Lung (tissue), 12 donors: ENCODE results near the gene CDK12. TPM values are rescaled to one million over a fixed set of nuclear protein-coding genes. Genes with fewer than 3 reads are reported as not detected.

ENCODE experiments used
- ATAC-seq: fragments of 200-7000 bp; cut with Tn5 transposase; one replicate; pipeline ENCODE4 v1.9.1; 2020; ENCODE audit warnings: moderate number of reproducible peaks; ENCODE audit not compliant: insufficient read depth, low FRiP score
- DNase-seq, 3 donors: peaks; one replicate each; pipeline ENCODE4 v3.0.0-alpha.2; 2013 to 2017
- H3K27ac ChIP-seq, 2 donors: one replicate each; pipeline ENCODE4 v1.5.1; 2013; ENCODE audit warnings: mild to moderate bottlenecking in 2 of 2, moderate library complexity in 2 of 2, control low read depth in 1 of 2, inconsistent platforms in 1 of 2, low read depth in 1 of 2, low read length in 1 of 2
- H3K27me3 ChIP-seq, 3 donors: one replicate each; pipeline ENCODE4 v1.5.1; 2013; ENCODE audit warnings: low read length in 2 of 3; ENCODE audit not compliant: control insufficient read depth in 3 of 3, insufficient read depth in 3 of 3
- H3K36me3 ChIP-seq, 4 donors: one replicate each; pipeline ENCODE4 v1.5.1; 2013; ENCODE audit warnings: low read length in 4 of 4, mild to moderate bottlenecking in 1 of 4, moderate library complexity in 1 of 4; ENCODE audit not compliant: control insufficient read depth in 4 of 4, insufficient read depth in 4 of 4
- H3K4me1 ChIP-seq, 5 donors: one replicate each; pipeline ENCODE4 v1.5.1; 2013; ENCODE audit warnings: low read length in 5 of 5, mild to moderate bottlenecking in 2 of 5, moderate library complexity in 1 of 5; ENCODE audit not compliant: control insufficient read depth in 5 of 5, insufficient read depth in 5 of 5
- H3K4me3 ChIP-seq: one replicate; pipeline ENCODE4 v1.5.1; 2013; ENCODE audit warnings: mild to moderate bottlenecking, control low read depth, moderate library complexity
- H3K9ac ChIP-seq, 2 donors: one replicate each; pipeline ENCODE4 v1.5.1; 2013; ENCODE audit warnings: low read length in 2 of 2, control low read depth in 1 of 2; ENCODE audit not compliant: insufficient read depth in 1 of 2
- H3K9me3 ChIP-seq, 4 donors: one replicate each; pipeline ENCODE4 v1.5.1; 2013; ENCODE audit warnings: low read length in 3 of 4, mild to moderate bottlenecking in 1 of 4, moderate library complexity in 1 of 4; ENCODE audit not compliant: control insufficient read depth in 4 of 4, insufficient read depth in 3 of 4
- WGBS, 2 donors: extraction: QIAGEN DNeasy Blood & Tissue Kit; methylation state at CpG; one replicate each; pipeline ENCODE4 v1.1.7; 2013; 5-methylcytosine and 5-hydroxymethylcytosine counted together
- polyA plus RNA-seq, 2 donors: library from polyadenylated mRNA; stranded (reverse); fragments of 200-250 nt; gene quantifications; one replicate each; pipeline ENCODE4 v1.2.1, GENCODE V29; 2013
- total RNA-seq, 2 donors: library from RNA; depleted of rRNA in 1 of 2; stranded (reverse); fragments of >200 nt in 1 of 2; gene quantifications; one replicate each; pipeline ENCODE4 v1.2.1, GENCODE V29; 2014 to 2021
- TF ChIP-seq, protein P1 (sequence below): IDR thresholded peaks from 2 replicates; pipeline ENCODE4 v1.5.1; 2012; ENCODE audit warnings: mild to moderate bottlenecking; ENCODE audit errors: control extremely low read depth, extremely low read depth
- donor health status: control.
- donor health status: control.
- donor health status: Bipolar disorder and iron deficiency.
- donor health status: healthy.
- donor health status: DM: yes; HTN: yes; CAD: no.

CDK12 gene
- total and polyA plus RNA-seq, 4 donors = 12.3 to 56.2 (median 35.5) TPM

DNA sequence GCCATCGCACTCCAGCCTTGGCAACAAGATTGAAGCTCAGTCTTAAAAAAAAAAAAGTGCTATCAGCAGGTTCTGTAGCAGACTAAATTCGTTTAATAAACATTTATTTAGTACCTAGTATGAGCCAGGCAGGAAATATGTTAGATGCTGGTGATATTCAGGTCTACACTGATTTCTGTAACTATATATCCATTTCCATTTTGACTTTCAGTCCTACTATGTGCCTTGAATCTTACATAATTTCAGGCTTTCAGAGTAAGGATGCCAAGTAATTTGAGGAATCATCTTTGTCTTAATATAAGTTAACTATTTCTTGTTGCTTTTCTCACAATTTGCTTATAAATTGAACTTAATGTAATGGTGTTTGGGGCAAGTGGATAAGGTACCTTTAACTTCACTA lies 46.2 kb downstream of the CDK12 start:
- TF ChIP-seq, protein P1, sequence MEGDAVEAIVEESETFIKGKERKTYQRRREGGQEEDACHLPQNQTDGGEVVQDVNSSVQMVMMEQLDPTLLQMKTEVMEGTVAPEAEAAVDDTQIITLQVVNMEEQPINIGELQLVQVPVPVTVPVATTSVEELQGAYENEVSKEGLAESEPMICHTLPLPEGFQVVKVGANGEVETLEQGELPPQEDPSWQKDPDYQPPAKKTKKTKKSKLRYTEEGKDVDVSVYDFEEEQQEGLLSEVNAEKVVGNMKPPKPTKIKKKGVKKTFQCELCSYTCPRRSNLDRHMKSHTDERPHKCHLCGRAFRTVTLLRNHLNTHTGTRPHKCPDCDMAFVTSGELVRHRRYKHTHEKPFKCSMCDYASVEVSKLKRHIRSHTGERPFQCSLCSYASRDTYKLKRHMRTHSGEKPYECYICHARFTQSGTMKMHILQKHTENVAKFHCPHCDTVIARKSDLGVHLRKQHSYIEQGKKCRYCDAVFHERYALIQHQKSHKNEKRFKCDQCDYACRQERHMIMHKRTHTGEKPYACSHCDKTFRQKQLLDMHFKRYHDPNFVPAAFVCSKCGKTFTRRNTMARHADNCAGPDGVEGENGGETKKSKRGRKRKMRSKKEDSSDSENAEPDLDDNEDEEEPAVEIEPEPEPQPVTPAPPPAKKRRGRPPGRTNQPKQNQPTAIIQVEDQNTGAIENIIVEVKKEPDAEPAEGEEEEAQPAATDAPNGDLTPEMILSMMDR = no peak
- no peak for ATAC-seq
- H3K4me1 ChIP-seq = no peaks in the 10 kb centered on the region
- H3K27ac ChIP-seq = no peak overlapping the region
- no peak overlapping the region for H3K4me3 ChIP-seq
- DNase-seq = no peak
- H3K36me3 ChIP-seq = peaks cover 28 to 41% (median 39%) of the 10 kb centered on the region in 4 donors
- H3K27me3 ChIP-seq = no peaks in the 10 kb centered on the region
- WGBS, 2 donors = 87 to 97% methylated on average over 2 of the region's 2 CpGs
- no peak overlapping the region for H3K9ac ChIP-seq
- H3K9me3 ChIP-seq = no peaks in the 10 kb centered on the region

- DNase-seq = no peak
- H3K27me3 ChIP-seq = no peaks in the 10 kb centered on the region
- TF ChIP-seq, protein P1 = no peak
- WGBS, 2 donors = 94 to 97% methylated on average over 2 of the region's 2 CpGs
- no peaks in the 10 kb centered on the region for H3K4me1 ChIP-seq
- no peak overlapping the region for H3K4me3 ChIP-seq
- no peak overlapping the region for H3K9ac ChIP-seq
- H3K27ac ChIP-seq = no peak overlapping the region
- H3K9me3 ChIP-seq = no peaks in the 10 kb centered on the region
- ATAC-seq = no peak
- H3K36me3 ChIP-seq = peaks cover 21 to 36% (median 29%) of the 10 kb centered on the region in 4 donors
These were observed 47.7 kb downstream of the CDK12 start for GRCh38 chr17:39508987-39509386.

- ATAC-seq (no peak), DNase-seq (no peak)
- TF ChIP-seq, protein P1 = no peak
- H3K36me3 ChIP-seq = peaks cover 26 to 38% (median 32%) of the 10 kb centered on the region in 4 donors
- H3K4me3 ChIP-seq = no peak overlapping the region
- 95 to 96% methylated on average over 3 of the region's 3 CpGs for WGBS, 2 donors
- no peak overlapping the region for H3K9ac ChIP-seq
- H3K27ac ChIP-seq = no peak overlapping the region
- no peaks in the 10 kb centered on the region for H3K9me3 ChIP-seq
- H3K4me1 ChIP-seq = no peaks in the 10 kb centered on the region
- no peaks in the 10 kb centered on the region for H3K27me3 ChIP-seq
These were observed 52.0 kb downstream of the CDK12 start for GRCh38 chr17:39513309-39513708.

GRCh38 chr17:39513915-39514314 lies 52.6 kb downstream of the CDK12 start:
- TF ChIP-seq, protein P1 = no peak
- Histone ChIP-seq H3K4me3 (no peak overlapping the region), H3K27me3 (no peaks in the 10 kb centered on the region), H3K4me1 (no peaks in the 10 kb centered on the region), H3K36me3 (peaks cover 28 to 40% (median 34%) of the 10 kb centered on the region in 4 donors), H3K9ac (no peak overlapping the region), H3K27ac (no peak overlapping the region), H3K9me3 (no peaks in the 10 kb centered on the region)
- ATAC-seq = no peak
- no peak for DNase-seq
- WGBS, 2 donors = 97% methylated on average over 5 of the region's 5 CpGs
